T-helper 9 cell (primary cell): ENCODE data around the gene ARMC3.

Source experiments
- DNase-seq: peaks from one replicate; pipeline ENCODE4 v3.0.0-alpha.2; 2020

ARMC3 gene

DNA sequence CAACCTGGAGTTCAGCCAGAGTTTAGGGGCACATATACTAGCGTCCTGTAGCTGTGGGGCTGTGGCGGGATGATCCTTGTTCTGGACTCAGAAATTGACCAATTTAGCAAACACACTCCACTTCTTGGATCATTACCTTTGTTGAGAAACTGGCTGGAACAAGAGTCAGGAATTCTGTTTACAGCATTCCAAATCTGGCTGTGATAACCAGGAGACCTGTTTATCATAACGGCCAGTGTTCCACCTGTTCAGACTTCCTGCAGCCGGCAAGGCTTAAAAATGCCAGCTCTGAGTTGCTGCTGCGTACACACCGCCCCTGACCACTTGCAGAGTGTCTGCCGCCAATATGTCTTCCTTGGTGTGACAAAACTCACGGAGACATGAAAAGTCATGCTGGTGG, 64.8 kb downstream of the ARMC3 start:
- no peak for DNase-seq

- DNase-seq = no peak
These were observed 65.5 kb downstream of the ARMC3 start for GRCh38 chr10:22993314-22993713.

DNA sequence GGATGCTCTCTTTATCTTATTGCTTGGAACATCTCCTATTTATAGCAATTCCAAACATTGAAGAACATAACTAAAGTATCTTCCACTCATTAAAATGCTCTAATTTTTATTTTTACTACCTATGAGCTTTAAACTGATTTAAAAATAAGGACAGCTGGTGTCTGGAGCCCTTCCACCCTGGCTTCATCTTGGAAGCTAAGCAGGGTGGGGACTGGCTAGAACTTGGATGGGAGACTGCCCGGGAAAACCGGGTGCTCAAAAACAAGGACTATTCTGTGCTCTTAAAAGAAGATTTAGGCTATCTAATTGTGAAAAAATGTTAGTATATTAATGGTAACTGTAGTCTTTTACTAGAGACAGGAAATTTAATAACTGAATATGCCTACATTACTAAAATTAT, 69.2 kb downstream of the ARMC3 start:
- no peak for DNase-seq

DNA sequence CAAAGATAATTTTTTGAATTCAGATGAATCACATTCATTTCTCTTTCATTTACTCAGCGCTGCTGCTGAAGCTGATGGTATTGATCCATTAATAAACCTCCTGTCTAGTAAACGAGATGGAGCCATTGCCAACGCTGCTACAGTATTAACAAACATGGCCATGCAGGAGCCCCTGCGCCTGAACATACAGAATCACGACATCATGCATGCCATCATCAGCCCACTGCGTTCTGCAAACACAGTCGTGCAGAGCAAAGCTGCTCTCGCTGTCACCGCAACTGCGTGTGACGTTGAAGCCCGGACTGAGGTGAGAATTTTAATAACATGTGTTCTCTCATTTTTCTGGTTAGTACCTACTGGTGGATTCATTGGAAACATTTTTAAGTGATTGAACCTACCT, 70.2 kb downstream of the ARMC3 start:
- DNase-seq = no peak

DNA sequence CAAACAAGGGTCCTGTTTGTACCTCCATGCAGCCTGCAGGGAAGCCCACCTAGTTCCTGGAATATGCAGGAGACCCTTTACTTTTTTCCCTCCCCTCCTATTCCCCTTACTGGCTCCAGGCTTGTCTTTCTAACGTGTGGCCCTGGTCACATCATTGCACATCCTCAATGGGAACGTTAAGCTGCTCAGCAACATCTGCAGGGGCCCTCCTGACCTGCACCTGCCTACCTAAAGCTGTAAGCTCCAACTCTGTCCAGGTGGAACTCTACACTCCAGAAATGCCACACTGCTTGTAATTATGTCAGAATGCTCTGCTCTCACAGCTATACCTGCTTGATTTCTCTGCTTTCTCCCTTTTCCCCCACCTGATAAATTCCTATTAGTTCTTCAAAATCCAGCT, 72.1 kb downstream of the ARMC3 start:
- no peak for DNase-seq

DNA sequence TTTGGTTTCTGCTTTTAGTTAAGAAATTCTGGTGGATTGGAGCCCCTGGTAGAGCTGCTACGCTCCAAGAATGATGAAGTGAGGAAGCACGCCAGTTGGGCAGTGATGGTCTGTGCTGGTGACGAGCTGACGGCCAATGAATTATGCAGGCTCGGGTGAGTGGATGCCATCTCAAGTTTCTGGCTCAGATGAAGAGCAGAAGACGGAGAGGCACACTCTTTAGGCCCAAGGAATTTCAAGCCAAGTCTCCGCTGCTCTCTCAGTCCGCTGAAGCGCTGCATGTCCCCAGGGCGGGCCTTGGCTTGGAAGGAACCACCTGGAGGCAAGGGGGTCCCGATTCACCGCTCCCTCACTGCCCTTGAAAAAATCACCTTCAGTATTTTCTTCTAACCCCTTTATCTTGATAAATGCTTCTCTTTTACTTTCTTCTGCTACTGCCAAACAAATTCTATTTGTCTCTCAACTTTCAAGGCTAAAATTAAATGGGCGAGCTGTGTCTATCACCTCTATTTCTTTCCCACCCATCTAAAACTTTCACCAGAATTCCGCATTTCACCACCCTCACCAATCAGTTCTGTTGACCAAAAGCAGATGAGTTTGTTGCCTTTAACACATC, 74.2 kb downstream of the ARMC3 start:
- no peak for DNase-seq

GRCh38 chr10:23005150-23005549, 77.3 kb downstream of the ARMC3 start:
- no peak for DNase-seq

DNA sequence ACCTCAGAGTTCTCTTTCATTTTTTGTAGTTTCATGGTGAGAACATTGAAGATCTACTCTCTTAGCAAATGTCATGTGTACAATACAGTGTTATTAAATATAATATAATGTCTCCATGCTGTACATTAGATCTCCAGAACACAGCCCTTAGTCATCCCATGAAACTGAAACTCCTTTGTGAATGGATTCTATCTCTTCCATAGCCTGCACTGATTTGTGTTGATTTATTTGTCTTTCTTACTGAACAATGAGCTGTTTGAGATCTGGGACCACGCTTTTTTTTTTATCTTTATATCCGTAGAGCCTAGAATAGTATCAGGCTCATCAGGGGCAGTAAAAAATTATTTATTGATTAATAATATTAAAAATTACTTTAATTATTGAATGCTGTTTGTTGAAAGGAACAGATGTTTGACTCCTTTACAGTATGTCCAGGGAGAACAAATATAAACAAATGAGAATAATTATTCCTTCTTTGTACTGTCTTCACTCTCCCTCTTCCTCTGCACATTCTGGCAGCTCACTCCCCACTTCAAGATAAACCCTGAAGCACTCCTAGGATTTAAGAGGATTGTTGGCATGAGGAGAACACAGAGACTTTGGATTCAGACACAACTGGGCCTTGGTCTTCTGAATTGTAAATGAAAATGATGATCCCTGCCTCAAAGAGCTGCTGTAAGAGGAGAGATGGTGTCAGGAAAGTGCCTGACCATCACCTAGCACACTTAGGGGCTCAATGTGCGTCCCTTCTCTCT, 85.9 kb downstream of the ARMC3 start:
- no peak for DNase-seq

GRCh38 chr10:23015021-23015707, 87.3 kb downstream of the ARMC3 start:
- DNase-seq = no peak

DNA sequence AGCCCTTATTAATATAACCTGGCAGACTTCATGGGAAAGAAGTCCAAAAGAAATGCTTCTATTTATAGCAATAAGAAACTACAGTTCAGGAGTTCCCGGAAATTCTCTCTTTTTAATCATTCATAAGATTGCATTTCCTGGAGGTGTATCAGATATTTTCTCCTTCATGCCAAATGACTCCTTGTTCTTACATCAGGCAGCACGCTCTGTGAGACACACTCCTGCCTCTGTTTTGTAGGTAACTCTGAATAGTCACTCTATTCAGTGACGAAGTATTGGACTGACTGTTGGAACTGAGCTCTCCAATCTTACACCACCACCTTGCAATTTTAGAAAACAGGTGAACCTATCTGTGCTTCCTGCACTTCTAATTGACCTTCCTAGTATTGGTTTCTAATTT, 88.8 kb downstream of the ARMC3 start:
- DNase-seq = no peak

GRCh38 chr10:23019633-23020032, 91.8 kb downstream of the ARMC3 start:
- no peak for DNase-seq

GRCh38 chr10:23021430-23021829, 93.6 kb downstream of the ARMC3 start:
- no peak for DNase-seq

DNA sequence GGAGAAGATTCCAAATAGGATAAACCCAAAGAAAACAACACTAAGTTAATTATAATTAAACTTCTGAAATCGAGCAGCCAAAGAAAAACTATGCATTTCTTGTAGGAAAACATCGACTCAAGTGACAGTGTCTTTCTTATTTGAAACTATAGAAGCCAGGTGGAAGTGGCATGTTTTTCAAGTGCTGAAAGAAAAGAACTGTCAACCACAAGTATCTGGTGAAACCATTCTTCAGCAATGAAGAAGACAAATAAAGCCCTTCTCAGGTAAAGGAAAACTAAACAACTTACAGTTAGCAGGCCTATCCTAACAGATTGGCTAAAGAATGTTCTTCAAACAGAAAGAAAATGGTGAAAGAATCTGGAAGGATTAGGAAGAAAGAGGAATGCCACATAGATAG, 96.1 kb downstream of the ARMC3 start:
- no peak for DNase-seq

- DNase-seq = no peak
These were observed 103.5 kb downstream of the ARMC3 start for GRCh38 chr10:23031318-23031717.

DNA sequence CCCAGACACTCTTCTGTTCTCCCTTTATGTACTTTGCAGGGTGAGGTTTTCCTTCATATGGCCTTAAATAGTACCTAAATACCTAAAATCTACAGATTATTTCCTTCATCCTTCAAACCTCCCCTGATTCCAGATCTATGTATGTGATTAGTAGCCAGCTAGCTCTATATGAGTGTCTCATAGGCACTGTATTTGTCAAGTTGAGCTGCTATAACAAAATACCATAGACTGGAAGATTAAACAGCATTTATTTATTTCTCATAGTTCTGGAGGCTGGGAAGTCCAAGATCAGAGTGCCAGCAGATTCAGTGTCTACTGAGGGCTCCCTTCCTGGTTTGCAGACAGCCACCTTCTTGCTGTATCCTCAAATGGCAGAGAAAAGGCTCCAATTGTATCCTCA, 106.9 kb downstream of the ARMC3 start:
- no peak for DNase-seq

- DNase-seq = no peak
These were observed 107.7 kb downstream of the ARMC3 start for GRCh38 chr10:23035569-23035968.

DNA sequence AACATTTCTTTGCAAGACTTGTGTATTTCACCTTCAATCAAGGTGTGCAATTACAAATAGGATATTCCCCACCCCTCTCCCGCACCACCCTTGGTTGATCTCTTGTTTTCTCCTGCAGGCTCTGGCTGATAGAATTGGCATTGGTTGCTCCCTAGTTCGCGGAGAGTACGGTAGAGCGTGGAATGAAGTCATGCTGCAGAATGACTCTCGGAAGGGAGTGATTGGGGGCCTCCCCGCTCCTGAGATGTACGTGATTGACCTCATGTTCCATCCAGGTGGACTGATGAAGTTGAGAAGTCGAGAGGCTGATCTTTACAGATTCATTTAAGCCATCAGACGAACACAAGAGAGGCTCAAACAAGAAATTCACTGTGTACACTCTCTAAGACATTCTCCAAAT, 109.3 kb downstream of the ARMC3 start:
- DNase-seq = no peak

- no peak for DNase-seq
These were observed 109.7 kb downstream of the ARMC3 start for GRCh38 chr10:23037561-23037960.

DNA sequence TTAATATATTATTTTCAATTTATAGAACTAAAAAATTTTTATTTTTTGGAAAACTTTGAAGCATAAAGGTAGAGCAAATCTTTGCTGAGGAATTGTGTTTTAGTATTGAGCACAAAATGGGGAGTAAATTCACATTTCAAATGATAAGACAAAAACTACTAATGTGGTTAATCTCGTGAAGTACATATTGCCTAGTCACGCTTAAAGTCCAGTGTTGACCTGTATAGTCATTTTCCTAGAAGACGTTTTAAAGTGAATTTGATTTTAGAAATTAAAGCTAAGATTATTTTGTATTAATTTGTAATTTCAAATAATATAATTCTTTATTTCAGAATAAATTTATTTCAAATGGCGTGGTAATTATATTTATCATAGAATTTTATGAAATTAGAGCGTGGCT, 110.3 kb downstream of the ARMC3 start:
- DNase-seq = no peak

GRCh38 chr10:23040002-23040401, 112.1 kb downstream of the ARMC3 start:
- DNase-seq = no peak

- no peak for DNase-seq
These were observed 118.2 kb downstream of the ARMC3 start for GRCh38 chr10:23046027-23046426.

GRCh38 chr10:23047201-23048050, 119.6 kb downstream of the ARMC3 start:
- DNase-seq = no peak

GRCh38 chr10:23048191-23048590, 120.3 kb downstream of the ARMC3 start:
- no peak for DNase-seq
